ENCODE measurements around the gene SPEN. TPM values are rescaled to one million over a fixed set of nuclear protein-coding genes. Genes with fewer than 3 reads are reported as not detected.

SPEN gene, protein sequence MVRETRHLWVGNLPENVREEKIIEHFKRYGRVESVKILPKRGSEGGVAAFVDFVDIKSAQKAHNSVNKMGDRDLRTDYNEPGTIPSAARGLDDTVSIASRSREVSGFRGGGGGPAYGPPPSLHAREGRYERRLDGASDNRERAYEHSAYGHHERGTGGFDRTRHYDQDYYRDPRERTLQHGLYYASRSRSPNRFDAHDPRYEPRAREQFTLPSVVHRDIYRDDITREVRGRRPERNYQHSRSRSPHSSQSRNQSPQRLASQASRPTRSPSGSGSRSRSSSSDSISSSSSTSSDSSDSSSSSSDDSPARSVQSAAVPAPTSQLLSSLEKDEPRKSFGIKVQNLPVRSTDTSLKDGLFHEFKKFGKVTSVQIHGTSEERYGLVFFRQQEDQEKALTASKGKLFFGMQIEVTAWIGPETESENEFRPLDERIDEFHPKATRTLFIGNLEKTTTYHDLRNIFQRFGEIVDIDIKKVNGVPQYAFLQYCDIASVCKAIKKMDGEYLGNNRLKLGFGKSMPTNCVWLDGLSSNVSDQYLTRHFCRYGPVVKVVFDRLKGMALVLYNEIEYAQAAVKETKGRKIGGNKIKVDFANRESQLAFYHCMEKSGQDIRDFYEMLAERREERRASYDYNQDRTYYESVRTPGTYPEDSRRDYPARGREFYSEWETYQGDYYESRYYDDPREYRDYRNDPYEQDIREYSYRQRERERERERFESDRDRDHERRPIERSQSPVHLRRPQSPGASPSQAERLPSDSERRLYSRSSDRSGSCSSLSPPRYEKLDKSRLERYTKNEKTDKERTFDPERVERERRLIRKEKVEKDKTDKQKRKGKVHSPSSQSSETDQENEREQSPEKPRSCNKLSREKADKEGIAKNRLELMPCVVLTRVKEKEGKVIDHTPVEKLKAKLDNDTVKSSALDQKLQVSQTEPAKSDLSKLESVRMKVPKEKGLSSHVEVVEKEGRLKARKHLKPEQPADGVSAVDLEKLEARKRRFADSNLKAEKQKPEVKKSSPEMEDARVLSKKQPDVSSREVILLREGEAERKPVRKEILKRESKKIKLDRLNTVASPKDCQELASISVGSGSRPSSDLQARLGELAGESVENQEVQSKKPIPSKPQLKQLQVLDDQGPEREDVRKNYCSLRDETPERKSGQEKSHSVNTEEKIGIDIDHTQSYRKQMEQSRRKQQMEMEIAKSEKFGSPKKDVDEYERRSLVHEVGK (N-terminal part only)
- 116 and 123 TPM in 2 replicates for total RNA-seq

DNA sequence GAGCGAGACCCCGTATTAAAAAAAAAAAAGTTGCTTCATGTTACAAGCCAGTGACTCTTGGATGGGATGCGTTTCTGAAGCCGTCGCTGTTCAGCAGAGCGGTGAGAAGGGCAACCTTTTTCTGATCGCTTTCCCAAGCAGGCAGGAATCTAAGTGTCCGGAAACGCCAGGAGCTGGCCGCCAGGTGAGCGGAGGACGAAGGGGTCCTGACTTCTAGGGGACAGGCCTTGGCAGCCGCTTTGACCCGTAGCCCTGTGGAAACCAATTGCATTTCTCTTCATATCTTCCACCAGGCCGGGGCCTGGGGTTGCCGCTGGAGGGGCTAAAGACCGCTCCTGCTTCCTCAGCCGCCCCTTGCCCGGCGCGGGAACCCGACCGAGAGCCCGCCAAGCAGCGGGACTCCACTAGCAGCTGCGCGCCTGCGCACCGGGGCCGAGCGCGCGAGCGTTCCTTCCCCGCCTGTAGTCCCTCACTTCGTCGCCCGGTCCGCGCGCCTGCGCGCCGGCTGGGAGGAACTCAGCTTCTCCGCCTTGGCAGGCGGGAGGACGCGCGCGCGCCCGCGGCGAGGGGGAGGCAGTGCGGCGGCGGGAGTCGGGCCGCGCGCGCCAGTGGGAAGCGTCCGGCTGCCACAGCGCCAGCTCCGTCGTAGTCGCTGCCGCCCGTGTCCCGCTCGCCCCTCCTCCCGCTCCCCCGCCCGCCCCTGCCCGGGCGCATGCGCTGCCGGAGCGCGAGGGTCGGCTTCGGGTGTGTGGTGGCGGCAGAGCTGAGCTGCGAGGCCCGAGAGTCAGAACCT is at the start of gene SPEN:
Gene SPEN, plus strand, starts transcription at position 608 of the 793 bp plus-strand sequence. CDS start 361 bp downstream, outside the sequence.
- Mint-ChIP-seq H3K9me3 (no peaks in the 10 kb centered on the region), H3K27me3 (no peaks in the 10 kb centered on the region), H3K36me3 (ENCODE audit: low read depth) (peaks cover 14% of the 10 kb centered on the region), H3K27ac (peak within 1 kb of the TSS; percentile 98), H3K4me3 (peak within 1 kb of the TSS; percentile 99), H3K4me1 (peaks cover 62% of the 10 kb centered on the region)
- DNase-seq, result peak; percentile 99
- TF ChIP-seq, protein P1, sequence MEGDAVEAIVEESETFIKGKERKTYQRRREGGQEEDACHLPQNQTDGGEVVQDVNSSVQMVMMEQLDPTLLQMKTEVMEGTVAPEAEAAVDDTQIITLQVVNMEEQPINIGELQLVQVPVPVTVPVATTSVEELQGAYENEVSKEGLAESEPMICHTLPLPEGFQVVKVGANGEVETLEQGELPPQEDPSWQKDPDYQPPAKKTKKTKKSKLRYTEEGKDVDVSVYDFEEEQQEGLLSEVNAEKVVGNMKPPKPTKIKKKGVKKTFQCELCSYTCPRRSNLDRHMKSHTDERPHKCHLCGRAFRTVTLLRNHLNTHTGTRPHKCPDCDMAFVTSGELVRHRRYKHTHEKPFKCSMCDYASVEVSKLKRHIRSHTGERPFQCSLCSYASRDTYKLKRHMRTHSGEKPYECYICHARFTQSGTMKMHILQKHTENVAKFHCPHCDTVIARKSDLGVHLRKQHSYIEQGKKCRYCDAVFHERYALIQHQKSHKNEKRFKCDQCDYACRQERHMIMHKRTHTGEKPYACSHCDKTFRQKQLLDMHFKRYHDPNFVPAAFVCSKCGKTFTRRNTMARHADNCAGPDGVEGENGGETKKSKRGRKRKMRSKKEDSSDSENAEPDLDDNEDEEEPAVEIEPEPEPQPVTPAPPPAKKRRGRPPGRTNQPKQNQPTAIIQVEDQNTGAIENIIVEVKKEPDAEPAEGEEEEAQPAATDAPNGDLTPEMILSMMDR (IDR thresholded peaks at IDR 0.05), result no peak
- POLR2A ChIA-PET, result interaction anchor here (0.6 to 9.8 kb wide), 23 partner anchors 9 to 767 kb away, joined by 3 to 231 read pairs (median 6); partner anchors contain the start of genes EFHD2 and ZBTB17
- CTCF ChIA-PET, result interaction anchor here (0.9 to 2.0 kb wide), 4 partner anchors 9 to 56 kb away, joined by 3 to 11 read pairs (median 4); no protein-coding TSS in a partner anchor
- intact Hi-C loops (cut with micrococcal nuclease), result loop anchor here (1.0 kb wide), 4 partner anchors 12 to 129 kb away; partner anchors contain the start of gene ZBTB17
- ATAC-seq (ENCODE audit: low read depth), result peak; percentile 74

DNA sequence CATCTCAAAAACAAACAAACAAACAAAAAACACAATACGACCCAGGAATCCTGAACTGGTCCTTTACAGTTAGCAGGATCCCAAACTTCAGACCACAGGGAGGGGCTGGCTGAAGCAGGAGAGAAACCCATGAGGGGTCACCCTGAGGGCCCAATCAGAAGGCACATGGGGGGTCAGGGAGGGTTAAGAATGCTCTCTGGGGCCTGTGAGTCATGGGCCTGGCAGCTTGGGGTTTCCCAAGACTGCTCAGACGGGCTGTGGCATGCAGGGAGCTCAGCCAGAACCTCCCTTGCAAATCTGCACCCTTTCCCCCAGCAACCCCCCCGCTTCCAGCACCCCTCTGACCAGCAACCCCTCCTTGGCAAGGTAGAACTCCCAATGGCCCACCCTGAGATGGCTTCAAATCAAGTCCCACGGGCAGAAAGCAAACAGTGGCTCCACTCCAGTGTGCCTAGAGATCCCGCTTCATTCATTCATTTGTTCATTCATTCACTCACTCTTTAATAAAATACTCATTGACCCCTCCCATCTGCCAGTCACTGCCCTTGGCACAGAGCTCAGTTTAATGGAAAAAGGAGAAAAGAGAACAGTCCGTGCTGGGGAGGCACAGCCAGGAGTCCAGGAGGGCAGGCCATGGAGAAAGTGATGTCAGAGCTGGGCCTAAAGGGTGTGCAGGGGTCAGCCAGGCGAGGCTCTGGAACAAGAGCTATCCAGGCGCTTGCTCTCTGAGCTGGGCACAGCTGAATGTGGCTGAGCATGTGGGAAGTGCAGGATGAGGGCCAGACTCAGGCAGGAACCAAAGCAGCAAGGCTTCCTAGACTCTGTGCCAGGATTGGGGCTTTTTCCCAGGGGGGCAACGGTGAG is 48.3 kb upstream of the SPEN start:
- H3K27ac Mint-ChIP-seq, result peak overlapping the region; percentile 35
- H3K9me3 Mint-ChIP-seq, result no peaks in the 10 kb centered on the region
- no peaks in the 10 kb centered on the region for H3K36me3 Mint-ChIP-seq (ENCODE audit: low read depth)
- peaks cover 5% of the 10 kb centered on the region for H3K27me3 Mint-ChIP-seq
- POLR2A ChIA-PET, result interaction anchor here (0.5 to 1.1 kb wide), 2 partner anchors 19 to 175 kb away, joined by 3 to 4 read pairs; no protein-coding TSS in a partner anchor
- peak; percentile 20 for DNase-seq
- H3K4me3 Mint-ChIP-seq, result no peak overlapping the region
- ATAC-seq (ENCODE audit: low read depth), result peak; percentile 90
- peaks cover 7% of the 10 kb centered on the region for H3K4me1 Mint-ChIP-seq
- intact Hi-C loops (cut with micrococcal nuclease), result no loop called here
- CTCF ChIA-PET, result interaction anchor here (1.0 kb wide), 1 partner anchor 126 kb away, joined by 3 read pairs; no protein-coding TSS in a partner anchor
- TF ChIP-seq, protein P1 (IDR thresholded peaks at IDR 0.05), result no peak

DNA sequence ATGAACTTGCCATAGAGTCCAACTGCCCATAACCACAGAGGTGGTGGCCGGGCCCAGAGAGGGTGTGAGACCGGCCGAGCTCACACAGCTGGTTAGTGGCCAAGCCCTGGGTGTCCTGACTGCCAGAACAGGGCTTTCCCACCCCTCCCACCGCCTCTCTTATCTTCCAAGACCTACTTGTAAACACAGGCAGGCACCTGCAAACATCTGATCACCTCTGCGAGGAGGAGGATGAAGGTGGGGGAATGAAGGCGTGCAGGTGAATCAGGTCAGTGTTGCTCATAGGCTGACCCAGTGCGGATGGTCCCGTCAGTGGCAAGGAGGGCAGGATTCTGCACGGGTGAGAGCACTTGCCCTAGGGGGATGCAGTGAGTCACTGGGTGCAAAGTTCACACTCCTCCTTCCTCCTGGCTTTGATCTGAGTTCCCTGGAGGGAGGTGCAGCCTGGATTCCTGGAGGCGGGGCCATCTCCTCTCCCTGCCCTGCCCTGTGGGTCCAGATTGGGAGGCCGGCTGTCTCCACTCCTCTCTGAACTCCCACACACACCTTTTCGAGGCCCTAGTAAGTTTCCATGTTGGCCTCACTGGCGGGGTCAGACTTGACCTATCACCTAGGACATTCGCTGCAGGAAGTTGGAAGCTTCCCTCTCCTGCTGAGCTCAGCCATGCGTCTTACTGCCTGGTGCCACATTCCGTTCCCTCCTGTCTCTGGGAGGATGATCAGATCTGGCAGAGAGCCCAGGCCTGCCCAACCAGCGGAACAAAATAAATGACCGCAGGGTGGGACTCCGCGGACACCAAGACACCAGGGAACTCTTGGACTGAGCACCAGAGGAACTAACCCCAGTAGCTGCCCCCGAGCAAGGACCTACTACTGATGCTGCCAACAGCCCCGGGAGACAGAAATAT is 47.3 kb upstream of the SPEN start:
- intact Hi-C loops (cut with micrococcal nuclease), result no loop called here

More for the DNA sequence above, 47.3 kb upstream of the SPEN start:
- ATAC-seq (ENCODE audit: low read depth) (no peak), DNase-seq (no peak)
- H3K4me1 Mint-ChIP-seq, result peaks cover 7% of the 10 kb centered on the region
- TF ChIP-seq, protein P1 (IDR thresholded peaks at IDR 0.05), result no peak
- H3K9me3 Mint-ChIP-seq, result no peaks in the 10 kb centered on the region
- POLR2A ChIA-PET, result no interaction called here
- no peak overlapping the region for H3K27ac Mint-ChIP-seq
- CTCF ChIA-PET, result interaction anchor here (1.0 kb wide), 1 partner anchor 125 kb away, joined by 3 read pairs; no protein-coding TSS in a partner anchor
- H3K36me3 Mint-ChIP-seq (ENCODE audit: low read depth), result no peaks in the 10 kb centered on the region
- no peak overlapping the region for H3K4me3 Mint-ChIP-seq
- peaks cover 5% of the 10 kb centered on the region for H3K27me3 Mint-ChIP-seq
